Sigmoid colon (tissue), 7 donors: Measurements from ENCODE around the gene SLC24A4. TPM values are rescaled to one million over a fixed set of nuclear protein-coding genes. Genes with fewer than 3 reads are reported as not detected.

Experiments
- DNase-seq: peaks from one replicate; pipeline ENCODE4 v3.0.0-alpha.2; 2019
- H3K27ac ChIP-seq, 4 donors: fragments of 200-600 bp; sonication (generic); one replicate each; pipeline ENCODE4 v1.5.1; 2016 to 2019; ENCODE audit warnings: mild to moderate bottlenecking in 1 of 4
- H3K27me3 ChIP-seq, 3 donors: fragments of 200-600 bp; sonication (generic); one replicate each; pipeline ENCODE4 v1.5.1; 2019; ENCODE audit warnings: mild to moderate bottlenecking in 1 of 3
- H3K36me3 ChIP-seq, 4 donors: fragments of 200-600 bp; sonication (generic); one replicate each; pipeline ENCODE4 v1.5.1; 2016 to 2019
- H3K4me1 ChIP-seq, 4 donors: fragments of 200-600 bp; sonication (generic); one replicate each; pipeline ENCODE4 v1.5.1; 2017 to 2019
- H3K4me3 ChIP-seq, 4 donors: fragments of 200-600 bp; sonication (generic); one replicate each; pipeline ENCODE4 v1.5.1; 2017 to 2019; ENCODE audit warnings: mild to moderate bottlenecking in 2 of 4, moderate library complexity in 1 of 4
- H3K9me3 ChIP-seq, 4 donors: fragments of 200-600 bp in 3 of 4; sonication (generic) in 3 of 4; one replicate each; pipeline versions ENCODE4 v1.5.1 to v1.6.1; 2013 to 2019
- CTCF ChIP-seq, 4 experiments: fragments of 450-650 bp in 3 of 4; fragments of 200-600 bp in 1 of 4; IDR thresholded peaks; one replicate each; pipeline ENCODE4 v1.5.1; 2016 to 2019; ENCODE audit warnings: antibody characterized with exemption in 4 of 4, mild to moderate bottlenecking in 3 of 4, moderate library complexity in 2 of 4
- EP300 ChIP-seq, 4 donors: sonication (generic); formaldehyde crosslinking; IDR thresholded peaks; one replicate each; pipeline ENCODE4 v1.6.1; 2017; ENCODE audit warnings: antibody characterized with exemption in 4 of 4
- POLR2A ChIP-seq, 2 donors: fragments of 450-650 bp; IDR thresholded peaks; one replicate each; pipeline ENCODE4 v1.6.1; 2016; ENCODE audit warnings: antibody characterized with exemption in 2 of 2, mild to moderate bottlenecking in 2 of 2, moderate library complexity in 2 of 2
- POLR2AphosphoS5 ChIP-seq, 4 donors: sonication (generic); formaldehyde crosslinking; IDR thresholded peaks; one replicate each; pipeline ENCODE4 v1.6.1; 2017; ENCODE audit warnings: antibody characterized with exemption in 4 of 4
- WGBS, 2 donors: extraction: QIAGEN DNeasy Blood & Tissue Kit; methylation state at CpG; one replicate each; pipeline ENCODE4 v1.1.7; 2013; 5-methylcytosine and 5-hydroxymethylcytosine counted together
- intact Hi-C: fragments of 100-400 bp; cut with DNase I; formaldehyde crosslinking; loops from one replicate; pipeline ENCODE4 v1.15.1; 2023
- polyA plus RNA-seq, 3 donors: library from polyadenylated mRNA; stranded (reverse); fragments of 200-250 nt; gene quantifications; one replicate each; pipeline ENCODE4 v1.2.3, GENCODE V29; 2013
- total RNA-seq, 4 donors: library from RNA; depleted of rRNA; stranded (reverse); fragments of >200 nt; gene quantifications; one replicate each; pipeline ENCODE4 v1.1.0, GENCODE V29; 2016
- donor health status: healthy with polysubstance abuse.
- donor health status: Bipolar disorder and iron deficiency.
- donor health status: healthy.

The SLC24A4 gene
- total and polyA plus RNA-seq, 7 donors, result under 0.01 to 1.4 (median 0.77) TPM; not detected in 1

GRCh38 chr14:92315050-92315805 lies 7.7 kb upstream of the SLC24A4 start:
- no peak overlapping the region for H3K4me3 ChIP-seq
- H3K27me3 ChIP-seq, result peaks cover 0 to 2% (median 0%) of the 10 kb centered on the region in 3 donors
- TF ChIP-seq CTCF (IDR thresholded peaks at IDR 0.05) (no peak), EP300 (IDR thresholded peaks at IDR 0.05) (no peak)
- no peaks in the 10 kb centered on the region for H3K36me3 ChIP-seq
- no peaks in the 10 kb centered on the region for H3K9me3 ChIP-seq
- no peak for DNase-seq
- intact Hi-C loops, result no loop called here
- WGBS, 2 donors, result 70 to 87% methylated on average over 11 of the region's 11 CpGs
- no peaks in the 10 kb centered on the region for H3K4me1 ChIP-seq
- H3K27ac ChIP-seq, result no peak overlapping the region

GRCh38 chr14:92316176-92316575 lies 6.8 kb upstream of the SLC24A4 start:
- Histone ChIP-seq H3K9me3 (no peaks in the 10 kb centered on the region), H3K27ac (no peak overlapping the region), H3K4me1 (no peaks in the 10 kb centered on the region), H3K4me3 (no peak overlapping the region), H3K36me3 (no peaks in the 10 kb centered on the region), H3K27me3 (peaks cover 0 to 5% (median 0%) of the 10 kb centered on the region in 3 donors)
- DNase-seq, result no peak
- intact Hi-C loops, result no loop called here
- WGBS, 2 donors, result 51 to 53% methylated on average over 4 of the region's 4 CpGs
- no peak for TF ChIP-seq POLR2A (IDR thresholded peaks at IDR 0.05)
- no peak for TF ChIP-seq CTCF (IDR thresholded peaks at IDR 0.05)
- TF ChIP-seq POLR2AphosphoS5 (IDR thresholded peaks at IDR 0.05), result no peak
- no peak for TF ChIP-seq EP300 (IDR thresholded peaks at IDR 0.05)

- Histone ChIP-seq H3K4me3 (no peak overlapping the region), H3K27ac (no peak overlapping the region), H3K36me3 (no peaks in the 10 kb centered on the region), H3K27me3 (peaks cover 4 to 5% (median 5%) of the 10 kb centered on the region in 3 donors), H3K4me1 (no peaks in the 10 kb centered on the region), H3K9me3 (no peaks in the 10 kb centered on the region)
- 72 to 78% methylated on average over 6 of the region's 6 CpGs for WGBS, 2 donors
- no peak for DNase-seq
- intact Hi-C loops, result no loop called here
- no peak for TF ChIP-seq POLR2AphosphoS5 (IDR thresholded peaks at IDR 0.05)
- no peak for TF ChIP-seq CTCF (IDR thresholded peaks at IDR 0.05)
- TF ChIP-seq EP300 (IDR thresholded peaks at IDR 0.05), result no peak
- no peak for TF ChIP-seq POLR2A (IDR thresholded peaks at IDR 0.05)
Measured at GRCh38 chr14:92316937-92317336, 6.0 kb upstream of the SLC24A4 start.

- no peak for TF ChIP-seq CTCF (IDR thresholded peaks at IDR 0.05)
- no peak for TF ChIP-seq EP300 (IDR thresholded peaks at IDR 0.05)
- no peak for TF ChIP-seq POLR2AphosphoS5 (IDR thresholded peaks at IDR 0.05)
- TF ChIP-seq POLR2A (IDR thresholded peaks at IDR 0.05), result no peak
- H3K9me3 ChIP-seq, result no peaks in the 10 kb centered on the region
- peaks cover 10 to 11% (median 10%) of the 10 kb centered on the region in 3 donors for H3K27me3 ChIP-seq
- no peak overlapping the region for H3K4me3 ChIP-seq
- WGBS, 2 donors, result 58 to 63% methylated on average over 5 of the region's 5 CpGs
- H3K27ac ChIP-seq, result no peak overlapping the region
- intact Hi-C loops, result no loop called here
- H3K36me3 ChIP-seq, result no peaks in the 10 kb centered on the region
- H3K4me1 ChIP-seq, result peaks cover 0 to 2% (median 2%) of the 10 kb centered on the region in 4 donors
- no peak for DNase-seq
Measured at GRCh38 chr14:92317511-92317910, 5.5 kb upstream of the SLC24A4 start.
